AG09309 (cell line): ENCODE measurements around the gene AHCY.
"Not testable (repeated sequence)": the region's sequence is repeated elsewhere in the genome, so short reads cannot be mapped to it uniquely, and the experiment has no call there.

Experiments used
- DNase-seq: peaks from one replicate; pipeline ENCODE4 v3.0.0-alpha.2; 2010; ENCODE audit warnings: low read depth
- H3K4me3 ChIP-seq: 2 replicates; pipeline ENCODE4 v1.5.1; 2011; ENCODE audit warnings: mild to moderate bottlenecking, low read depth, low read length, moderate library complexity; ENCODE audit not compliant: control insufficient read depth
- CTCF ChIP-seq: IDR thresholded peaks from 2 replicates; pipeline ENCODE4 v1.5.1; 2011; ENCODE audit warnings: mild to moderate bottlenecking, low read depth, low read length, inconsistent platforms; ENCODE audit not compliant: insufficient read depth, control insufficient read depth; ENCODE audit errors: missing control alignments

Gene AHCY

GRCh38 chr20:34268851-34269636 is 34.1 kb downstream of the AHCY start:
- TF ChIP-seq CTCF, result no peak
- no peak for DNase-seq
- H3K4me3 ChIP-seq, result peak overlapping the region; percentile 40

- H3K4me3 ChIP-seq, result no peak overlapping the region
- DNase-seq, result no peak
- TF ChIP-seq CTCF, result no peak
Observed at GRCh38 chr20:34268145-34268544, 35.0 kb downstream of the AHCY start.

- no peak for TF ChIP-seq CTCF
- DNase-seq, result no peak
- H3K4me3 ChIP-seq, result no peak overlapping the region
Observed at GRCh38 chr20:34264141-34264540, 39.0 kb downstream of the AHCY start.

GRCh38 chr20:34263468-34263867 is 39.7 kb downstream of the AHCY start:
- DNase-seq, H3K4me3 ChIP-seq: not testable (repeated sequence)

- peak; percentile 42 for DNase-seq
- no peak overlapping the region for H3K4me3 ChIP-seq
- TF ChIP-seq CTCF, result no peak
Observed at GRCh38 chr20:34262488-34263288, 40.5 kb downstream of the AHCY start.

GRCh38 chr20:34260208-34260942 is 42.8 kb downstream of the AHCY start:
- DNase-seq, result no peak
- no peak for TF ChIP-seq CTCF
- H3K4me3 ChIP-seq, result no peak overlapping the region
